ENCODE results near the gene ECHDC1.

- 0 out of 2 replicates have a peak, but pooled peaks have one; percentile 6 for TF ChIP-seq POLR2AphosphoS5 (IDR thresholded peaks at IDR 0.05; ENCODE audit: borderline replicate concordance, low read depth, low read length)
- no peak for TF ChIP-seq EZH2 (IDR thresholded peaks at IDR 0.05)
- TF ChIP-seq FOXP2 (optimal IDR thresholded peaks at IDR 0.05; ENCODE audit: control extremely low read depth, extremely low read length, insufficient read depth) = no peak
Observed at GRCh38 chr6:127343809-127344659, 625 bp upstream of the ECHDC1 start.

All from SK-N-MC (cell line).